SK-N-DZ (cell line): ENCODE measurements around the gene HEATR1.

Source experiments
- DNase-seq: peaks from one replicate; pipeline ENCODE4 v3.0.0-alpha.2; 2015; ENCODE audit warnings: low spot score

HEATR1 gene

GRCh38 chr1:236540813-236541465 is 63.4 kb downstream of the HEATR1 start:
- no peak for DNase-seq

- no peak for DNase-seq
Observed at GRCh38 chr1:236536540-236536939, 67.8 kb downstream of the HEATR1 start.

- peak; percentile 28 for DNase-seq
Observed at GRCh38 chr1:236535662-236536161, 68.6 kb downstream of the HEATR1 start.

GRCh38 chr1:236535190-236535589 is 69.1 kb downstream of the HEATR1 start:
- DNase-seq: no peak

GRCh38 chr1:236534151-236534651 is 70.1 kb downstream of the HEATR1 start:
- no peak for DNase-seq

GRCh38 chr1:236532850-236533249 is 71.5 kb downstream of the HEATR1 start:
- DNase-seq: no peak

GRCh38 chr1:236530959-236531358 is 73.4 kb downstream of the HEATR1 start:
- no peak for DNase-seq

- no peak for DNase-seq
Observed at GRCh38 chr1:236530286-236530685, 74.0 kb downstream of the HEATR1 start.

GRCh38 chr1:236526079-236526478 is 78.2 kb downstream of the HEATR1 start:
- no peak for DNase-seq

GRCh38 chr1:236524895-236525184 is 79.5 kb downstream of the HEATR1 start:
- DNase-seq: no peak

GRCh38 chr1:236524142-236524894 is 80.0 kb downstream of the HEATR1 start:
- peak; percentile 66 for DNase-seq

GRCh38 chr1:236523704-236524141 is 80.6 kb downstream of the HEATR1 start, which contains the start of gene LGALS8:
TSS of gene LGALS8 (plus strand) at chr1:236523982. CDS start at chr1:236526071, 2,089 bp downstream.
- no peak for DNase-seq

- no peak for DNase-seq
Observed at GRCh38 chr1:236522937-236523703, 81.2 kb downstream of the HEATR1 start.

GRCh38 chr1:236520445-236521005 is 83.8 kb downstream of the HEATR1 start:
- no peak for DNase-seq

- no peak for DNase-seq
Observed at GRCh38 chr1:236518322-236518721, 86.0 kb downstream of the HEATR1 start.

GRCh38 chr1:236516929-236517704 is 87.2 kb downstream of the HEATR1 start:
- DNase-seq: no peak

GRCh38 chr1:236515443-236515958 is 88.8 kb downstream of the HEATR1 start:
- no peak for DNase-seq

- no peak for DNase-seq
Observed at GRCh38 chr1:236514703-236515442, 89.4 kb downstream of the HEATR1 start.

GRCh38 chr1:236511735-236512418 is 92.4 kb downstream of the HEATR1 start:
- DNase-seq: no peak
